NCI-H2196 treated with DMSO at 0.1 percent for 48 hours (cell line): ENCODE data around the gene DEPDC1.
"Not testable (repeated sequence)": the region's sequence is repeated elsewhere in the genome, so short reads cannot be mapped to it uniquely, and the experiment has no call there.

Experiments used
- DNase-seq: peaks from one replicate; lab custom pipeline; 2025; ENCODE audit not compliant: unreplicated experiment; lab: John Stamatoyannopoulos, UW

Gene DEPDC1

GRCh38 chr1:68496680-68497357 is at the start of gene DEPDC1:
DEPDC1 (minus strand) TSS chr1:68497082; CDS start chr1:68496999, 83 bp downstream.
- peak; percentile 86 for DNase-seq

- DNase-seq, result no peak
These were observed 47.8 kb upstream of the DEPDC1 start for GRCh38 chr1:68544651-68545050.

- DNase-seq, result no peak
These were observed 45.7 kb upstream of the DEPDC1 start for GRCh38 chr1:68542586-68542985.

- DNase-seq, result no peak
These were observed 42.1 kb upstream of the DEPDC1 start for GRCh38 chr1:68538941-68539340.

GRCh38 chr1:68528243-68528642 is 31.4 kb upstream of the DEPDC1 start:
- DNase-seq, result no peak

GRCh38 chr1:68525781-68526180 is 28.9 kb upstream of the DEPDC1 start:
- no peak for DNase-seq

- DNase-seq, result no peak
These were observed 24.4 kb upstream of the DEPDC1 start for GRCh38 chr1:68521286-68521685.

GRCh38 chr1:68516066-68516465 is 19.2 kb upstream of the DEPDC1 start:
- no peak for DNase-seq

GRCh38 chr1:68511254-68511653 is 14.4 kb upstream of the DEPDC1 start:
- no peak for DNase-seq

- DNase-seq, result no peak
These were observed 9.5 kb upstream of the DEPDC1 start for GRCh38 chr1:68506386-68506785.

- no peak for DNase-seq
These were observed 6.2 kb upstream of the DEPDC1 start for GRCh38 chr1:68503085-68503484.

GRCh38 chr1:68497358-68497698 is 446 bp upstream of the DEPDC1 start:
- no peak for DNase-seq

GRCh38 chr1:68495968-68496679 is 758 bp downstream of the DEPDC1 start:
- DNase-seq, result no peak

GRCh38 chr1:68495532-68495931 is 1.4 kb downstream of the DEPDC1 start:
- DNase-seq, result no peak

GRCh38 chr1:68493193-68493592 is 3.7 kb downstream of the DEPDC1 start:
- no peak for DNase-seq

- DNase-seq, result not testable (repeated sequence)
These were observed 4.6 kb downstream of the DEPDC1 start for GRCh38 chr1:68492255-68492654.

GRCh38 chr1:68490046-68490651 is 6.7 kb downstream of the DEPDC1 start:
- DNase-seq, result no peak

- DNase-seq, result no peak
These were observed 11.4 kb downstream of the DEPDC1 start for GRCh38 chr1:68485431-68486022.

- DNase-seq, result no peak
These were observed 12.3 kb downstream of the DEPDC1 start for GRCh38 chr1:68484618-68485017.

GRCh38 chr1:68481041-68481440 is 15.8 kb downstream of the DEPDC1 start:
- DNase-seq, result no peak

GRCh38 chr1:68479501-68479900 is 17.4 kb downstream of the DEPDC1 start:
- DNase-seq, result no peak

GRCh38 chr1:68478662-68479061 is 18.2 kb downstream of the DEPDC1 start:
- DNase-seq, result no peak
